Measurements from ENCODE around the gene IGF1R.

Gene IGF1R

GRCh38 chr15:98795980-98796379, 147.6 kb downstream of the IGF1R start:
- no peaks in the 10 kb centered on the region for H3K27me3 ChIP-seq
- H3K9me3 ChIP-seq: no peaks in the 10 kb centered on the region
- no peak for TF ChIP-seq CTCF (IDR thresholded peaks at IDR 0.05)
- H3K4me1 ChIP-seq (ENCODE audit: control insufficient read depth in 1 of 2, insufficient read depth in 1 of 2, low read depth in 1 of 2, low read length in 1 of 2): peaks cover 58 to 62% of the 10 kb centered on the region in 2 experiments
- H3K36me3 ChIP-seq: no peaks in the 10 kb centered on the region
- H3K27ac ChIP-seq: no peak overlapping the region
- H3K4me3 ChIP-seq (ENCODE audit: low read depth in 1 of 2, low read length in 1 of 2): no peak overlapping the region

- no peak overlapping the region for H3K4me3 ChIP-seq (ENCODE audit: low read depth in 1 of 2, low read length in 1 of 2)
- no peaks in the 10 kb centered on the region for H3K27me3 ChIP-seq
- no peak for TF ChIP-seq CTCF (IDR thresholded peaks at IDR 0.05)
Observed at GRCh38 chr15:98796685-98797357, 148.5 kb downstream of the IGF1R start.

GRCh38 chr15:98798375-98798893, 150.1 kb downstream of the IGF1R start:
- no peaks in the 10 kb centered on the region for H3K27me3 ChIP-seq
- H3K4me1 ChIP-seq (ENCODE audit: control insufficient read depth in 1 of 2, insufficient read depth in 1 of 2, low read depth in 1 of 2, low read length in 1 of 2): peaks cover 43 to 50% of the 10 kb centered on the region in 2 experiments
- H3K9me3 ChIP-seq: no peaks in the 10 kb centered on the region
- no peak overlapping the region for H3K27ac ChIP-seq
- H3K36me3 ChIP-seq: no peaks in the 10 kb centered on the region
- no peak for TF ChIP-seq CTCF (IDR thresholded peaks at IDR 0.05)
- H3K4me3 ChIP-seq (ENCODE audit: low read depth in 1 of 2, low read length in 1 of 2): no peak overlapping the region

More at GRCh38 chr15:98796685-98797357, 148.5 kb downstream of the IGF1R start:
- H3K27ac ChIP-seq: no peak overlapping the region
- H3K9me3 ChIP-seq: no peaks in the 10 kb centered on the region
- H3K36me3 ChIP-seq: no peaks in the 10 kb centered on the region
- H3K4me1 ChIP-seq (ENCODE audit: control insufficient read depth in 1 of 2, insufficient read depth in 1 of 2, low read depth in 1 of 2, low read length in 1 of 2): peaks cover 58 to 62% of the 10 kb centered on the region in 2 experiments

GRCh38 chr15:98799461-98800390, 151.4 kb downstream of the IGF1R start:
- H3K36me3 ChIP-seq: no peaks in the 10 kb centered on the region
- H3K4me1 ChIP-seq (ENCODE audit: control insufficient read depth in 1 of 2, insufficient read depth in 1 of 2, low read depth in 1 of 2, low read length in 1 of 2): peaks cover 37 to 40% of the 10 kb centered on the region in 2 experiments
- no peak overlapping the region for H3K4me3 ChIP-seq (ENCODE audit: low read depth in 1 of 2, low read length in 1 of 2)
- no peaks in the 10 kb centered on the region for H3K27me3 ChIP-seq
- TF ChIP-seq CTCF (IDR thresholded peaks at IDR 0.05): no peak
- H3K9me3 ChIP-seq: no peaks in the 10 kb centered on the region
- peak overlapping the region; percentile 66 for H3K27ac ChIP-seq

DNA sequence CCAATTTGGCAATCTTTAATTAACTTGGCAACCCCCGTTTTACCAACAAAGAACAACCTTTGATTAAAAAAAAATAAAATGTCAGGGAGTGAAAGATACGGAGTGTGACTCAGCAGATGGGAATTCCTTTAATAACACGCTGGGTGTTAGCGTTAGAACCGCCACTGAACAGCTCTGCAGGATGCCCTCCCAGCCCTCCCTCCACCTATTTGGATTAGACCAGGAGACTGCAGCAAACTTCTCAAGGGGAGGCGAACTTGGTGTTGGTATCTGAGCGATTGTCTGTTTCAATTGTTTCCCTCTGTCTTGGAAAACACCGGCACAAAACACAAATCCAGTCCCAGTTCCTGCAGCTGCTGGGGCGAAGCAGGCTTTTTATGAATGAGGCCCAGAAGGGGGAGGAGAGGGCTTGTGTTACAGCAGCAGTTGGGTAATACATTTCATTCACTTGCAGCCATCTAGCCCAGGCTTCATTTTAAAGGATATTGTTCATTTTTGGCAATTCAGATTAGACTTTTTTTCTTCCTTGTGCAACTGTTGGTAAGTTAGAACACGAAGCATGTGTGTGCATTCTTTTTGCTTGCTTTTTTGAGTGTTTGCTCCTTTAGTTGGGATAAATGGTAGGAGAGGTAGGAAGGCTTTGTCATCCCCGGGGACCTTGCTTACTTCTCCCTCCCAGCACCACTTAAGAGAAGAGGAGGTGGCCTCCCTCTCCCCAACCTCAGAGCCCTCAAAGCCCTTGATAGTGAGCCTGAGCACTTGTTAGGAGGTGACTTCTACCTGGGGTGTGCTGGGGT, 152.3 kb downstream of the IGF1R start:
- peaks cover 37 to 40% of the 10 kb centered on the region in 2 experiments for H3K4me1 ChIP-seq (ENCODE audit: control insufficient read depth in 1 of 2, insufficient read depth in 1 of 2, low read depth in 1 of 2, low read length in 1 of 2)
- TF ChIP-seq CTCF (IDR thresholded peaks at IDR 0.05): no peak
- H3K27me3 ChIP-seq: no peaks in the 10 kb centered on the region
- no peaks in the 10 kb centered on the region for H3K9me3 ChIP-seq
- H3K4me3 ChIP-seq (ENCODE audit: low read depth in 1 of 2, low read length in 1 of 2): no peak overlapping the region
- H3K36me3 ChIP-seq: no peaks in the 10 kb centered on the region
- H3K27ac ChIP-seq: peak overlapping the region; percentile 66

Data from neutrophil (primary cell).